ENCODE measurements around the gene IFNA16. TPM values are rescaled to one million over a fixed set of nuclear protein-coding genes. Genes with fewer than 3 reads are reported as not detected.
"Not testable (repeated sequence)": the region's sequence is repeated elsewhere in the genome, so short reads cannot be mapped to it uniquely, and the experiment has no call there.

IFNA16 gene
- polyA plus RNA-seq, 3 donors = not detected

DNA sequence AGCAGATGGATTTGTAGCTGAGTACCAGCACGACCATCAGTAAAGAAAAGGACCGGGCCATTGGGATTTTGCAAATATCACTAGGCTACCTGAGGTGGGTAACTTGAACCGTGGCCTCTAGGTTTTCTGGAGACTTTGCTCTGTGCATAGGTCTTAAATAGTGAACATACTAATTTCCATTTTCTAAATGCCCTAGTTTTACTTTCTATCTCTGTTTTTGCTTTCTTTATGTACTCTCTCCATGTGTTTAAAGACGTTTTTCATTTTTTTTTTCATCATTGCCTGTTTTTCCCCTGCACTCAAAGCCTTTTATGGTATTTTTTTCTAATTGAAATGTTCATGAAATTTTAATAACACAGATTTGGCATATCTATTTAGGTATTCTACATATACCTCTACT, 15.0 kb downstream of the IFNA16 start, which contains the start of gene IFNA7:
Gene IFNA7 (minus strand): TSS at position 101 of the 400 bp plus-strand sequence. CDS start 40 bp downstream, at position 61.
- not testable (repeated sequence) for DNase-seq

- DNase-seq = not testable (repeated sequence)
Observed at GRCh38 chr9:21194867-21195776, 22.0 kb downstream of the IFNA16 start.

GRCh38 chr9:21187487-21187886, 29.6 kb downstream of the IFNA16 start, which contains the start of gene IFNA4:
Gene IFNA4, minus strand, starts transcription at chr9:21187587. Its CDS starts 56 bp downstream, at chr9:21187531.
- DNase-seq = not testable (repeated sequence)

- DNase-seq = not testable (repeated sequence)
Observed at GRCh38 chr9:21182810-21183736, 34.0 kb downstream of the IFNA16 start.

- DNase-seq = no peak
Observed at GRCh38 chr9:21174671-21175070, 42.4 kb downstream of the IFNA16 start.

GRCh38 chr9:21172156-21172555, 45.0 kb downstream of the IFNA16 start:
- no peak for DNase-seq

DNA sequence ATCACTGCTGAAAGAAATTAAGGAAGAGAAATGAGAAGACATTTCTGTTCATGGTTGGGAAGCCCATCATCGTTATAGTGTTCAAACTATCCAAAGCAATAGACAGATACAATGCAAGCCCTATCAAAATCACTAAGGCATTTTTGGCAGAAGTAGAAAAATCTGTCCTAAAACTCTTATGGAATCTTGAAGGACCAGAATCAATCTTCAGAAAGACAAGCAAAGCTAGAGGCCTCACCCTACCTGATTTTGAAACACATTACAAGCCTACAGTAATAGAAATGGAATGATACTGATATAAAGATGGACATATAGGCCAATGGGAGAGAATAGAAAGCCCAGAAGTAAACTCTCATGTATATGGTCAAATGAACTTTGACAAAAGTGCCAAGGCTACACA, 45.8 kb downstream of the IFNA16 start:
- no peak for DNase-seq

- DNase-seq = not testable (repeated sequence)
Observed at GRCh38 chr9:21166560-21166959, 50.6 kb downstream of the IFNA16 start, which contains the start of gene IFNA21. Gene IFNA21, minus strand, starts transcription at chr9:21166660. Its CDS starts 48 bp downstream, at chr9:21166612.

Other genes starting within 250 kb of the IFNA16 start
- 1 to 10 TPM; 2.7 to 3.2 (median 3.0) TPM for gene HACD4, start 185.7 kb downstream of the IFNA16 start, polyA plus RNA-seq (ENCODE audit: insufficient read length in 3 of 3)
- not detected for gene IFNB1, start 139.4 kb downstream of the IFNA16 start, polyA plus RNA-seq (ENCODE audit: insufficient read length in 3 of 3)
- gene IFNW1, start 75.5 kb downstream of the IFNA16 start, polyA plus RNA-seq (ENCODE audit: insufficient read length in 3 of 3) = not detected
- under 1 TPM in 1 of 3 donors, not detected in 2; 0.17 TPM for gene IFNA21, start 50.7 kb downstream of the IFNA16 start, polyA plus RNA-seq (ENCODE audit: insufficient read length in 3 of 3)
- gene IFNA4, start 29.7 kb downstream of the IFNA16 start, polyA plus RNA-seq (ENCODE audit: insufficient read length in 3 of 3) = not detected
- gene IFNA7, start 15.1 kb downstream of the IFNA16 start, polyA plus RNA-seq (ENCODE audit: insufficient read length in 3 of 3) = not detected
- gene IFNA10, start 10.2 kb downstream of the IFNA16 start, polyA plus RNA-seq (ENCODE audit: insufficient read length in 3 of 3) = not detected
- not detected for gene IFNA17, start 10.9 kb upstream of the IFNA16 start, polyA plus RNA-seq (ENCODE audit: insufficient read length in 3 of 3)
- not detected for gene IFNA14, start 22.7 kb upstream of the IFNA16 start, polyA plus RNA-seq (ENCODE audit: insufficient read length in 3 of 3)
- gene IFNA5, start 88.0 kb upstream of the IFNA16 start, polyA plus RNA-seq (ENCODE audit: insufficient read length in 3 of 3) = not detected
- 10 to 100 TPM; 45.4 to 49.9 (median 47.0) TPM for gene KLHL9, start 118.1 kb upstream of the IFNA16 start, polyA plus RNA-seq (ENCODE audit: insufficient read length in 3 of 3)
- gene IFNA6, start 133.6 kb upstream of the IFNA16 start, polyA plus RNA-seq (ENCODE audit: insufficient read length in 3 of 3) = not detected
- not detected for gene IFNA13, start 150.7 kb upstream of the IFNA16 start, polyA plus RNA-seq (ENCODE audit: insufficient read length in 3 of 3)
- gene IFNA2, start 168.1 kb upstream of the IFNA16 start, polyA plus RNA-seq (ENCODE audit: insufficient read length in 3 of 3) = not detected
- not detected for gene IFNA8, start 191.8 kb upstream of the IFNA16 start, polyA plus RNA-seq (ENCODE audit: insufficient read length in 3 of 3)
- not detected for gene IFNA1, start 223.1 kb upstream of the IFNA16 start, polyA plus RNA-seq (ENCODE audit: insufficient read length in 3 of 3)

Data from renal pelvis (tissue), 4 donors.